Lower leg skin (tissue), 3 donors: ENCODE data around the gene ADARB2.

ENCODE experiments used
- POLR2A ChIP-seq, 2 donors: fragments of 450-650 bp; IDR thresholded peaks; one replicate each; pipeline ENCODE4 v1.6.1; 2016 to 2017; ENCODE audit warnings: antibody characterized with exemption in 2 of 2, mild to moderate bottlenecking in 1 of 2, moderate library complexity in 1 of 2
- TF ChIP-seq, protein P1 (sequence below), 3 donors: fragments of 450-650 bp; IDR thresholded peaks; one replicate each; pipeline ENCODE4 v1.5.1; 2016; ENCODE audit warnings: antibody characterized with exemption in 3 of 3, mild to moderate bottlenecking in 3 of 3, moderate library complexity in 2 of 3

GRCh38 chr10:1462994-1463633 is 274.2 kb downstream of the ADARB2 start:
- TF ChIP-seq, protein P1, sequence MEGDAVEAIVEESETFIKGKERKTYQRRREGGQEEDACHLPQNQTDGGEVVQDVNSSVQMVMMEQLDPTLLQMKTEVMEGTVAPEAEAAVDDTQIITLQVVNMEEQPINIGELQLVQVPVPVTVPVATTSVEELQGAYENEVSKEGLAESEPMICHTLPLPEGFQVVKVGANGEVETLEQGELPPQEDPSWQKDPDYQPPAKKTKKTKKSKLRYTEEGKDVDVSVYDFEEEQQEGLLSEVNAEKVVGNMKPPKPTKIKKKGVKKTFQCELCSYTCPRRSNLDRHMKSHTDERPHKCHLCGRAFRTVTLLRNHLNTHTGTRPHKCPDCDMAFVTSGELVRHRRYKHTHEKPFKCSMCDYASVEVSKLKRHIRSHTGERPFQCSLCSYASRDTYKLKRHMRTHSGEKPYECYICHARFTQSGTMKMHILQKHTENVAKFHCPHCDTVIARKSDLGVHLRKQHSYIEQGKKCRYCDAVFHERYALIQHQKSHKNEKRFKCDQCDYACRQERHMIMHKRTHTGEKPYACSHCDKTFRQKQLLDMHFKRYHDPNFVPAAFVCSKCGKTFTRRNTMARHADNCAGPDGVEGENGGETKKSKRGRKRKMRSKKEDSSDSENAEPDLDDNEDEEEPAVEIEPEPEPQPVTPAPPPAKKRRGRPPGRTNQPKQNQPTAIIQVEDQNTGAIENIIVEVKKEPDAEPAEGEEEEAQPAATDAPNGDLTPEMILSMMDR (IDR thresholded peaks at IDR 0.05): no peak
- TF ChIP-seq POLR2A (IDR thresholded peaks at IDR 0.05): no peak
